ENCODE data around the gene ERFE.

- TF ChIP-seq, protein P1, sequence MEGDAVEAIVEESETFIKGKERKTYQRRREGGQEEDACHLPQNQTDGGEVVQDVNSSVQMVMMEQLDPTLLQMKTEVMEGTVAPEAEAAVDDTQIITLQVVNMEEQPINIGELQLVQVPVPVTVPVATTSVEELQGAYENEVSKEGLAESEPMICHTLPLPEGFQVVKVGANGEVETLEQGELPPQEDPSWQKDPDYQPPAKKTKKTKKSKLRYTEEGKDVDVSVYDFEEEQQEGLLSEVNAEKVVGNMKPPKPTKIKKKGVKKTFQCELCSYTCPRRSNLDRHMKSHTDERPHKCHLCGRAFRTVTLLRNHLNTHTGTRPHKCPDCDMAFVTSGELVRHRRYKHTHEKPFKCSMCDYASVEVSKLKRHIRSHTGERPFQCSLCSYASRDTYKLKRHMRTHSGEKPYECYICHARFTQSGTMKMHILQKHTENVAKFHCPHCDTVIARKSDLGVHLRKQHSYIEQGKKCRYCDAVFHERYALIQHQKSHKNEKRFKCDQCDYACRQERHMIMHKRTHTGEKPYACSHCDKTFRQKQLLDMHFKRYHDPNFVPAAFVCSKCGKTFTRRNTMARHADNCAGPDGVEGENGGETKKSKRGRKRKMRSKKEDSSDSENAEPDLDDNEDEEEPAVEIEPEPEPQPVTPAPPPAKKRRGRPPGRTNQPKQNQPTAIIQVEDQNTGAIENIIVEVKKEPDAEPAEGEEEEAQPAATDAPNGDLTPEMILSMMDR (IDR thresholded peaks at IDR 0.05): no peak
- no peak for TF ChIP-seq POLR2A (IDR thresholded peaks at IDR 0.05)
Observed at GRCh38 chr2:238151205-238151604, 7.6 kb upstream of the ERFE start.

Measured in esophagus squamous epithelium (tissue), 4 donors.